Ammon's horn (tissue), 1 donor: ENCODE results near the gene USH2A.

ENCODE experiments used
- DNase-seq: peaks from one replicate; pipeline ENCODE4 v3.0.0-alpha.2; 2016; ENCODE audit warnings: low spot score

Gene USH2A

GRCh38 chr1:216290074-216290473 is 133.2 kb downstream of the USH2A start:
- no peak for DNase-seq

GRCh38 chr1:216285052-216285451 is 138.2 kb downstream of the USH2A start:
- no peak for DNase-seq

DNA sequence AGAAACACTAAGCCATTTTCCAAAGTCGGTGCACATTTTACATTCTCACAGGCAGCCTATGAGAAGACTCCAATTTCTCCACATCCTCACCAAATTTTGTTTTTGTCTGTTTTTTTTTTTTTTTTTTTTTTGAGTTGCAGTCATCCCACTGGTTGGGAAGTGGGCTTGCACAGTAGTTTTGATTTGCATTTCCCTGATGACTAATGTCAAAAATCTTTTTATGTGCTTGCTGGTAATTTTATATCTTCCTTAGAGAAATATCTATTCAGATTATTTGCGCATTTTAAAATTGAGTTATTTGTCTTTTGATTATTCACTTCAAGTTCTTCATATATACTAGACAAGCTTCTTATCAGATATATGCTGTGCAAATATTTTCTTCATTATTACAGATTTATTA is 141.5 kb downstream of the USH2A start:
- no peak for DNase-seq

GRCh38 chr1:216270086-216270773 is 153.0 kb downstream of the USH2A start:
- no peak for DNase-seq

GRCh38 chr1:216261631-216262030 is 161.6 kb downstream of the USH2A start:
- no peak for DNase-seq

DNA sequence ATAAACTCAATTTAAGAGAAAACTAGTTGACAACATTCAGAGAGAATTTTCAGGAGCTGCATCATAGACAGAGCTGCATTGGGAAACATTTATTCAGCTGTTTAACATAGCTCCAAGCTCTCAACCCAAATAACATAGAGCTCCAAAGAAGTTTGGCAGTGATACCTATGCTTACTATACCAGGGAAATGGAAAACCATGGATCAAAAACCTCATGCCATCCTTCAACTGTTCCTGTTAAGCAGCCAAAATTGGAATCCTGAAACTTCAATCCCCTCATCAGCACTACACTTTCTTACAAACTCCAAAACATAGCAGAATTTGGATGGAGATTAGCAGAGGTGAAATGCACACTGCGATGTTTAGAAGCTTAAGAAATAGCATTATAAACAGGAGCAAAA is 164.4 kb downstream of the USH2A start:
- DNase-seq: no peak

GRCh38 chr1:216258386-216258785 is 164.9 kb downstream of the USH2A start:
- no peak for DNase-seq

GRCh38 chr1:216250861-216251260 is 172.4 kb downstream of the USH2A start:
- no peak for DNase-seq

GRCh38 chr1:216248628-216249027 is 174.6 kb downstream of the USH2A start:
- no peak for DNase-seq

GRCh38 chr1:216247937-216248336 is 175.3 kb downstream of the USH2A start:
- DNase-seq: no peak

DNA sequence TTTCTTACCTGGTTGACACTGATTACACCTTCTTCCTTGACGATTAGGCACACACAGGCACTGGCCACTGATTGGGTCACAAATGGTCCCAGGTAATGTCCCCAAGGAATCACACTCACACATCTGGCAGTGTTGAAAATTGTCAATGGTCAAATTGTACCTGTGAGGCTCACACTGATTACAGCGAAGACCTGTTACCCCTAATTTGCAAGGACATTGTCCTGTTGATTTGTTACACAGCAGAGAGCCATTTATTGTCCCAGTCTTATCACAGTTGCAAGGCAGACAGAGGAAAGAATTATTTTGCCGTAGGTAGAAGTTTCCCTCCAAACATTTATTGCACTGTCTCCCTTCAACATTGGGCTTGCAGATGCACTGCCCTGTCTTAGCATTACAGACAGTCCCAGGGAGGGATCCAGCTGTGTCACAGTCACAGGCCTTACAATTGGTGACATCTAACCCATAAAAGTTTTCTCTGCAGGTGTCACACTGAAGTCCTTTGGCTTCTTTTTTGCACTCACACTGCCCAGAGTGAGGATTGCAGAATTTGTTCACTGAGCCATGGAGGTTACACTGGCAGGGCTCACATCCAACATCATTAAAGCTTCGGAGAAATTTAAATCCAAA is 176.6 kb downstream of the USH2A start:
- no peak for DNase-seq

DNA sequence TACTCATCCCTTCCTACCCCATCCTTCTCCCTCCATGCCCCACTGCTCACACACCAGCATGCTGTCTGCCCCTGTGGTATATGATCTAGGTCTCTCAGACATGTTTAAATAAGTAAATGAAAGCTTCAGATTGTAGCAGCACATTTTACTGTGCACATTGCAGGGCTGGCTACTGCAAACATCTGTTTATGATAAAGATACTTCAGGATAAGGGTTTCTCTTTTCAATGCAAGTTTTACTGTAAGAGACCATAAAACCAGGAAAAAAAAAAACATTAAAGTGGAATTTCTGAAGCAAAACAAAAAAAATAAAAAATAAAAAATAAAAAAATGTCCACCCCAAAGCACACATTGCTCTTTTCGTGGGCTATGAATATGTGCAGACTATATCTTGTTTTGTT is 184.4 kb downstream of the USH2A start:
- no peak for DNase-seq

DNA sequence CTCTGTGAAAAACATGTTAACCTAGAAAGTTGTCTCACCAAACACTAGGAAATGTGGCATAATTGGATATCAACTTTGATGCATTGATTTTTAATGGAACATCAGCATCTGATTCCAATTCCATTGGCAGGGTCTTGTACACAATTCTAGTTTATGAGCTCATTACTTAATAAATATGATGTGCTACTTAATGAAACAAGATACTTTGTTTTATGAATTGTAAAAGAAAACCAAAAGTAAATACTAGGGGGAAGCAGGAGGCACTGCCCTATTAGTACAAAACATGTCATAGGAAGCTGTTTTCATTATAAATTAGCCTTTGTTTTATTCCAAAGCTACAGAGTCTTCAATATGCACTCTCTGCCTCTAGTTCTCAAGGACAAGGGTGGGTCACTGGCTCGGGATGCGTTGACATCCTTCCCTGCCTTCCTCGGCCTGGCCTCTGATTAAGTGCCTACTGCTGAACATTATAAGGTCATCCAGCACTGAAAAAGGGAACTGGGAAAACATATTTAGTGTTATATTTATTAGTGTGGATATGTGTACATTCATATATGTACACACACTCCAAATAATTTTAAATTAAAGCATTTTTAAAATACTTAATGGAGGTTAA is 185.2 kb downstream of the USH2A start:
- DNase-seq: no peak

GRCh38 chr1:216224233-216224632 is 199.0 kb downstream of the USH2A start:
- DNase-seq: no peak

DNA sequence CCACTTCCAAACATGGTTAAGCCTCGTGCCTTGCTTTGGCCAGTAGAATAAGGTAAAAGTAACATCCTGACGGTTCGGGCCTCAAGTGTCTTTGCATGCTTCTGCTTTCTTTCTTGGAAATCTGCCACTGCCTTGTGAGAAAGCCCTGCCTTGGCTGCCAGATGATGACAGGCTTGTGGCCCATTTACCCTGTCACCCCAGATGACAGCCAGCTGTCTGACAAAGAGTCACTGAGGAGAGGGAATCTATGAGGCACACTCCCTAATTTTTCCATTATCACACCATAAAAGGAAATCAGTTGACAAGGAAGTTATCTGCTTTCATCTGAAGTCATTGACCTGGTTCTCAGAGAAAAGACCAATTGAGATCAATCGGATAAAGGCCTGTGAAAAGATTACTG is 199.8 kb downstream of the USH2A start:
- no peak for DNase-seq

DNA sequence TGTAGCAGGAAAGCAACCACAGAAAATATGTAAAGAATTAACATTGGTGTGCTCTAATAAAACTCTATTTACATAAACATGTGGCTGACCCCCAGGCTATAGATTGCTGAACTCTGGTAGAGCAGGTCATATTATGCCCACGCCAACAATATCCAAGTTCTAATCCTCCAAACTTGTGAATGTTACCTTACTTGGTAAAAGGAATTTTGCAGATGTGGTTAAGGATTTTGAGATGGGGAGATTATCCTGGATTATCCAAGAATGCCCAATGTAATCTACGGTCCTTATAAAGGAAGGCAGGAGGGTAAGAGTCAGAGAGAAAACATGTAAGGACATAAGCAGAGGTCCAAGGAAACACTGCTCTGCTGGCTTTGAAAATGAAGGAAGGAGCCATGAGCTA is 201.0 kb downstream of the USH2A start:
- DNase-seq: no peak

- DNase-seq: peak; percentile 87
Measured at GRCh38 chr1:216221260-216221700, 202.0 kb downstream of the USH2A start.

- no peak for DNase-seq
Measured at GRCh38 chr1:216216305-216216704, 206.9 kb downstream of the USH2A start.

- no peak for DNase-seq
Measured at GRCh38 chr1:216215169-216215568, 208.1 kb downstream of the USH2A start.

DNA sequence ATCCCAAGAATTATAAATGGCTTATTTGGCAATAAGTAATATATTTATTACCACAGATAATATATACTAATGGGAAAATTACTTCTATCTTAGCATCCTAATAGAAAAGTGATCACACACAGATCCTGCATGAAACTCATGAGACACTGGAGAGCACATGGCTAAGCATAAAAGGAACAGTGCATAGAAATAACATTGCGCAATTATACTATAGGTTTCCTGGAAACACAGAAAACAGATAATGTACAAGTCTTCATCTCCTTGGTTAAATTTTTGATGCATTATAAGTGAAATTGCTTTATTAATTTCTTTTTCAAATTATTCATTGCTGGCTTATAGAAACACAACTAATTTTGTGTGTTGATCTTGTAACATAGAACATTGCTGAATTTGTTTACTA is 210.4 kb downstream of the USH2A start:
- no peak for DNase-seq

DNA sequence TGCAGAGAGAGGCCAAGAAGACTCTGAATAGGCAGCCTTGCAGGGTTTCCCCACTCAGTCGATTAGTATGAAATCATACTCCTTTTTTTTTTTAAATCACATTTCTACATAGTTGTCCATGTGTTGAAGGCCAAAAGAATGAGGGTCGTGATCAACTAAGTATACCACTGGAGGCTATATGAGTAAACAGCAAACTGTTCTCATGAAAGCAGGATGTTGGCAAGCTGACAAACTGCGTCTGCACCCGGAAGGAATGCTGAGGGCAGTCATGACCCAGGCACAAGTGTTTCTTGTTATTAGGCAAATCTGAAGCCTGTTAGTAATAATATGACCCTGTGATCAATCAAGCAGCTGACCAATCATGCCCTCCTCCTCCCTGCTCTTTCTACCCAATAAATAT is 213.2 kb downstream of the USH2A start:
- no peak for DNase-seq

DNA sequence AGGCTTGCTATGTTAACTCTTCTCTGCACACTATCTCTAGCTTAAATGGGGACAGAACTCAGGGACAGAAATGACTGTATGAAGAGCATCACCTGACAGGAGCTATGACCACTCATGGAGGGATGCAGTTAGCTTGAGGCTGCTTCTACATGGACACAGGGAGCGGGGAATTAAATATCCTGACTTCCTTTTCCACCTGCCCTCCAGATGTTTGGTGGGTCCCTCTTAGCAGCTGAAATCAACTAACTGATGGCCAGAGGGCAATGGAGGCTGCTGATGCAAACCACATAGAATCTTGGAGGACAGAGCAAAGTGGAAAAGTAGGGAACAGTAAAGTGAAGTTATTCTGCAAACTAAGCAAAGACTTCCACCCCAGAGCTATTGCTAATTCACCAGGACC is 214.1 kb downstream of the USH2A start:
- DNase-seq: no peak

- DNase-seq: no peak
Measured at GRCh38 chr1:216207154-216207553, 216.1 kb downstream of the USH2A start.

DNA sequence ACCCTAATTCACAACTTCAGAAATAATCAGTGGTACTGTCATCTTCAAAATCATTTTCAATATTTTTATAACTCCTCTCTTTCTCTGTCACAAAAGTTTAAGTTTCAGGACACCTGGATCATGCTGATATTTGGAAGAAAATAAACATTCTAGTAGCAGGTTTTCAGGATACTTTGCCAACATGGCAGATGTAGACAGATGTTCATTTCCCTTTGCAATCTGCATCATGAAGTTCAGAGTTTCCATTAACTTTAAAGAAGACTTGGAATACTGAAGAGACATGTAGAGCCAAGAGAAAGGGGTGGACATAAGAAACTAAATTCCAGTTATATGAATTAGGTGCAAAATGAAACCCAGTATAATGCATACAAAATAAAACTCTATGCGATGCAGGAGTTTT is 218.1 kb downstream of the USH2A start:
- no peak for DNase-seq
